Head of caudate nucleus (tissue), 42 donors: ENCODE results near the gene ACTL6B.

Source experiments
- DNase-seq, 42 donors: peaks; one replicate each; pipeline versions ENCODE4 v3.0.0 to v3.0.0-alpha.2; 2020 to 2021; ENCODE audit warnings: mixed read lengths in 7 of 42
- intact Hi-C: fragments of 100-400 bp; cut with DNase I; formaldehyde crosslinking; loops from one replicate; pipeline ENCODE4 v1.15.0; 2022

Gene ACTL6B

DNA sequence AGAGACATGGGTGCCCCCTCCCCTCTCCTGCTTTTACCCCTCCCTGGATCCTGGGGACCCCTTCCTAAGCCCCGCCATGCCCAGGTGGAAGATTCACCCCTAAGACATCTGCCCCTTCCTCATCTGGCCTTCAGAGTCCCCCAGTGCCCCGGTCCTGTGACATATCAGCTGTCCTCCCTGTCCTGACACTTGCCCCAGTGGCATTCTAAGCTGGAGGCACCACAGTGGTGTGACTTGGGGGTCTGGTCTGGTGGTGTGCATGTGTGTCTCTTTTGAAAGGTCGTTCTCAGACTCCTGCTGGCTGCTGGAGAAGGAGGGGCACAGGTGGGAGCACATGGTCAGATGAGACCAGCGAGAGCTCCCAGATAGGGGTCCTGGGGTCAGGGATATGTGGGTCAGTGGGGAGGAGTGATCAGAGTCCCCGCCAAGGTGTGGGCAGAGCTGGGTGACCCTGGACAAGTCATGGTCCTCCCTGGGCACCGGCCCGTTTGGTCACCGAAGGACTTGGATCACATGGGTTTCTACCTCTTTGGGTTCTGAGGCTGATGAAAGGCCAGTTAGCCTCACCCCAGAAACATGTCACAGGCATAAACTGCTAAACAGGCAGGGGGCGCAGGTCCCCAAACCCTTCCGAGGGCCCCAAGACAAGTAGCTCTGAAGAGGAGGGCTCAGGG lies 14.3 kb downstream of the ACTL6B start:
- intact Hi-C loops = no loop called here
- DNase-seq = no peak

DNA sequence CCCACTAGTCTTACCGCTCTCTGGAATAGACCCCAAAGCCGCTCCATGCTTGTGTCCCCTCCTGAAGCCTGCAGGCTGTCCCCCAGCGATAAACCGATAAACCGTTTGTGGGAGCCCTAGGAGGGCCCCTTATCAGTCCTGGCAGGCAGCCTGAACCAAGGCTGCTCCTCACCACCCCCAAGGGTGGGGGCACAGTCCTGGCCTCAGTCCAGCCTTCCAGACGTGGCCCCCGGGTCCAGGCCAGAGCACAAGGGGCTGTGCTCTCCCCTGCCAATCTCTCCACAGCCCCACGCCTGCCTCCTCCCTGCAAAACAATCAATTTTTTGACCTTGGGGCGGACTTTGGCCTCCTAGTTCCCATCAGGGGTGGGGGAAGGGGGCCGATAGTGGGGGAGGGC lies 14.8 kb downstream of the ACTL6B start, which contains the start of gene TFR2:
TSS of gene TFR2 (minus strand) at position 90 of the 397 bp plus-strand sequence. CDS start at position 47, 43 bp downstream.
- DNase-seq = no peak
- intact Hi-C loops = no loop called here

- intact Hi-C loops = no loop called here
These were observed 15.5 kb downstream of the ACTL6B start for GRCh38 chr7:100640517-100641440.

DNA sequence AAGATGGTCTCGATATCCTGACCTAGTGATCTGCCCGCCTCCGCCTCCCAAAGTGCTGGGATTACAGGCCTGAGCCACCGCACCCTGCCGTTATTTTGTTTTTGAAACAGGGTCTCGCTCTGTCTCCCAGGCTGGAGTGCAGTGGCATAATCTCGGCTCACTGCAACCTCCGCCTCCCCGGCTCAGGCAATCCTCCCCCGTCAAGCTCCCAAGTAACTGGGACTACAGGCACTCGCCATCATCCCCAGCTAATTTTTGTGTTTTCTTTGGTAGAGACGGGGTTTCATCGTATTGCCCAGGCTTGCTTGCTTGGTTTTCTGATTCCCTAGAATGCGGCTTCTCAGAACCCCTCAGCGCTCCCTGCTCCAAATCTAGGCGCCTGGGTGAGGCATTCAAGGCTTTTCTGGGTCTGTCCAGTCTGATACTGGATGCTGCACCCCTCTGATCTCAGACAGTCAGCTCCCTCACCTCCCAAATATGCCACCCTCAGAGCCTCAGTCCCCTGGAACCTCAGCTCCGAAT lies 16.2 kb downstream of the ACTL6B start:
- intact Hi-C loops = no loop called here
- DNase-seq = peak in 2 of 42 donors; percentile 21 to 27

More at GRCh38 chr7:100640517-100641440, 15.5 kb downstream of the ACTL6B start:
- DNase-seq = no peak

DNA sequence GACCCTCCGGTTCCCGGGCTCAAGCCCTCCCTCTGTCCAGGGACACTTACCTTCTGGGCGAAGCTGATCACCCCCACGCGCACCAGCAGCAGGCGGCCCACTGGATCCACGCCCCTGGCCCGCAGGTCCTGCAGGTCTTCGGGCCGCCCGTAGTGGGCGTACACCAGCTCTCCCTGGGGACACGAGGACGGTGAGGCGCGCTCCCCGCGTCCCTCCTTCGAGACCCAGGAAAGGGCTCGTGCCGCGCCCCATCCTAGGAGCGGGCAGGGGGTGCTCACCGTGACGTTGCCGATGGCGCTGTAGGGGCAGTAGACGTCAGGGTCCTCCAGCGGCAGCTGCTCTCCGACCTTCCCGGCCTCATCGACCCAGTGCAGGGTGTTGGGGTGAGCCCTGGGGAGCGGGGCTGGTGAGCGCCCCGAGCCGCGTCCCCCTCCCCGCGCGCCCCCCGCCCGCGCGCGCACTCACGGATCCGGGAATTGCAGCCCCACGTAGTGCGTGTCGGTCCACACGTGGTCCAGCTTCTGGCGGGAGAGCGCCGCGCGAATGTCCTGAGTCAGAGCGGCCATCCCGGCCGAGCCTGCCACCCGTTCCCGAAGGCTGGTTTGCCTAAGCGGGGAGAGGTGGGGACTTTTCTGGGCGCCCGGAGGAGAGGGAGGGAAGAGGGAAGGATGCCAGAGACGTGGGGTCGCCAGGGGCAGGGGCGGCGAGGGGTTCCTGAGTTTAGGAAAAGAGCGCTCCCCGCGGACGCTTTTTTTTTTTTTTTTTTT lies 23.1 kb downstream of the ACTL6B start:
- intact Hi-C loops = no loop called here

GRCh38 chr7:100630066-100630465 lies 26.2 kb downstream of the ACTL6B start:
- no peak for DNase-seq
- intact Hi-C loops = no loop called here

More for the DNA sequence above, 23.1 kb downstream of the ACTL6B start:
- DNase-seq = peak in 27 of 42 donors; percentile 18 to 61 (median 39)

- intact Hi-C loops = no loop called here
- peak in 1 of 42 donors; percentile 33 for DNase-seq
These were observed 27.0 kb downstream of the ACTL6B start for GRCh38 chr7:100629117-100629716.

DNA sequence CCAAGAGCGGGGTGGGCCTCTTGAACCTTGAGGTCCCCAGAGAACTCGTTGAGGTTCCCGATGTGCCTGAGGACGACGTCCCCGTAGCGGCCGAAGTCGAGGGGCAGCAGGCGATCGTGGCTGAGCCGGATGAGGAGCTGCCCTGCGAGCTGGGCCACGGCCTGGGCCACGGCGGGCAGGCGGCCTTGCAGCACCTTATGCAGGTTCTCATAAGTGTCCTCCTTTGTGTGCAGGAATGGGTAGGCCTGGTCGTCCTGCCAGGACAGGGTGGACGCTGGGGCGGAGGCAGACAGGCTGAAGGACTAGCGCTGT lies 29.1 kb downstream of the ACTL6B start:
- intact Hi-C loops = no loop called here
- DNase-seq = no peak

- intact Hi-C loops = no loop called here
- DNase-seq = peak; percentile 55 to 93 (median 80)
These were observed 29.6 kb downstream of the ACTL6B start for GRCh38 chr7:100626530-100627237.

- intact Hi-C loops = no loop called here
- no peak for DNase-seq
These were observed 30.2 kb downstream of the ACTL6B start for GRCh38 chr7:100626055-100626454.

DNA sequence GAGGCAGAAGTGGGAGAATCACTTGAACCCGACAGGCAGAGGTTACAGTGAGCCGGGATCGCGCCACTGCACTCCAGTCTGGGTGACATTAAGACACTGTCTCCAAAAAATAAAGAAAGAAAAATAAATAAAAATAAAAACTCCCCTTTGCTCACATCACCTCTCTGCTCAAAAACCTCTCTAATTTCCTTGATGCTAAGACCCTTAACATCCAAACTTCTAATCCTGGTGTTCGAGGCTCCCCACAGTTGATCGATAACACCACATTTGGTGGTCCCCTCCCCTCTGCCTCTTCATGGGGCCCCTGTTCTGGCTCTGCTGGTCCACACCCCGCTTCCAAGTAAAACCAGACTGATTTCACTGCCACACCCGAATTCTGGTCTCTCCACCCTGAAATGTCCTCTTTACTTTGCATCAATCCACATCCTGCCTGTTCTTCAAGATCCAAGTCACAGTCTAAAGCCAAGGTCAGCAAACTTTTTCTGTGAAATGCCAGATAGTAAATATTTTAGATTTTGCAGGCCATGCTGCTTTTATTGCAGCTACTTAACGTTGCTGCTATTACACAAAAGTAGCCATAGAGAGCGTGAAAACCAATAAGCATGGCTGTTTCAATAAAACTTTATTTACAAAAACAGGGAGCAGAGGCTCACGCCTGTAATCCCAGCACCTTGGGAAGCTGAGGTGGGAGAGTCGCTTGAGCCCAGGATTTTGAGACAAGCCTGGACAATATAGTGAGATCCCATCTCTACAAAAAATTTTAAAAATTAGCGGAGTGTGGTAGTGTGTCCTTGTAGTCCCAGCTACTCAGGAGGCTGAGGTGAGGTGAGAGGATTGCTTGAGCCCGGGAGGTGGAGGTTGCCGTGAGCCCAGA lies 32.1 kb downstream of the ACTL6B start:
- DNase-seq = no peak
- intact Hi-C loops = no loop called here

DNA sequence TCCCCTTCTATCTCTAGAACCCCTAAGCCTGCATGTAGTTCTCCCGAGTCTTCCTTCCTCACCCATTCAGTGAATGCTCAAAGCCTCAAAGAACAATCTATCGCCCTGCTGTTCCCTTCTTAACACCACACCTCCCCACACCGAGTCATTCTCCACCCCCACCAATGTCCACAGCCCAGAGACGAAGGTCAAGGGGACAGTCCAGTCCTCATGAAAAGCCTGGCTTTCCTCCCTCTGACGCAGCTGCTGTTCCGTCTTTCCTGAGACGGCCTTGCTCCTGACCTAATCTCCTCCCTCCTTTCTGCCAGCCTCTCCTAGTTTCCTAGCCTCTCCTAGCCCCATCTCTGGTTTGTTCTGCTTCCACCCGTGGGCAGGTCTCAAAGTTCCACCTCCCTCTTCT lies 34.7 kb downstream of the ACTL6B start:
- intact Hi-C loops = no loop called here
- DNase-seq = no peak

GRCh38 chr7:100620804-100621203 lies 35.4 kb downstream of the ACTL6B start:
- DNase-seq = no peak
- intact Hi-C loops = no loop called here

GRCh38 chr7:100620239-100620638 lies 36.0 kb downstream of the ACTL6B start:
- DNase-seq = no peak
- intact Hi-C loops = no loop called here

DNA sequence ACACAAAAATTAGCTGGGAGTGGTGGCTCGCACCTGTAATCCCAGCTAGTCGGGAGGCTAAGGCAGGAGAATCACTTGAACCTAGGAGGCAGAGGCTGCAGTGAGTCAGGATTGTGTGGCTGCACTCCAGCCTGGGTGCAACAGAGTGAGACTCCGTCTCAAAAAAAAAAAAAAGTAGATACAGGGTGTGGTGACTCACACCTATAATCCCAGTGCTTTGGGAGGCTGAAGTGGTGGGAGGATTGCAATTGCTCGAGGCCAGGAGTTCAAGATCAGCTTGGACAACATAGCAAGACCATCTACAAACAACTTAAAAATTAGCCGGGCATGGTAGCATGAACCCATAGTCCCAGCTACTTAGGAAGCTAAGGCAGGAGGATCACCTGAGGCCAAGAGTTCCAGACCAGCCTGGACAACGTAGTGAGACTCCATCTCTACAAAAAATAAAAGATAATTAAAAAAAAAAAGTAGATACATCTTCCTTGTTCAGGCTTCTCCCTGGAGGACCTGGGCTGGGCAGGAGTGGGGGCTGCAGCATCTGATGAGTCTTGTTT lies 41.9 kb downstream of the ACTL6B start:
- no peak for DNase-seq
- intact Hi-C loops = no loop called here

GRCh38 chr7:100613412-100614175 lies 42.7 kb downstream of the ACTL6B start:
- intact Hi-C loops = no loop called here
- no peak for DNase-seq
